ENCODE measurements around the gene C21orf91.

DNA sequence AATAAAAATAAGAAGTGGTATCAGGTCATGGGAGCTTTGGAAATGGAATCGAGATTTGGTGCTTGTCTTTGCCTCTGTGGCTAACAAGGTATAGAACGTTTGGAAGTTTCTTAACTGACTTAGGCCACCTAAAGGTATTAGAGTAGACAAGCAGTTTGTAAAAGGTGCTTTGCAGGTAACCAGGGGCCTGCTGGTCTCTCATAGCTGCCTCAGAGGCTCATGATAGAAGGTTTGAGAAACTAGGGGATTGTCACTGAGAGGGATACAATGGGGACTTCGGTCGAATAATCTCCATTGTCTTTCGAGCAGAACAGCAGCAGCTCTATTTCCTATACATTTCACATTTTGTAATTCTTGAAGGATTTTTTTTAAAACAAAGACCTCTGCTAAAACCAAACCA lies 37.6 kb downstream of the C21orf91 start:
- TF ChIP-seq, protein P1, sequence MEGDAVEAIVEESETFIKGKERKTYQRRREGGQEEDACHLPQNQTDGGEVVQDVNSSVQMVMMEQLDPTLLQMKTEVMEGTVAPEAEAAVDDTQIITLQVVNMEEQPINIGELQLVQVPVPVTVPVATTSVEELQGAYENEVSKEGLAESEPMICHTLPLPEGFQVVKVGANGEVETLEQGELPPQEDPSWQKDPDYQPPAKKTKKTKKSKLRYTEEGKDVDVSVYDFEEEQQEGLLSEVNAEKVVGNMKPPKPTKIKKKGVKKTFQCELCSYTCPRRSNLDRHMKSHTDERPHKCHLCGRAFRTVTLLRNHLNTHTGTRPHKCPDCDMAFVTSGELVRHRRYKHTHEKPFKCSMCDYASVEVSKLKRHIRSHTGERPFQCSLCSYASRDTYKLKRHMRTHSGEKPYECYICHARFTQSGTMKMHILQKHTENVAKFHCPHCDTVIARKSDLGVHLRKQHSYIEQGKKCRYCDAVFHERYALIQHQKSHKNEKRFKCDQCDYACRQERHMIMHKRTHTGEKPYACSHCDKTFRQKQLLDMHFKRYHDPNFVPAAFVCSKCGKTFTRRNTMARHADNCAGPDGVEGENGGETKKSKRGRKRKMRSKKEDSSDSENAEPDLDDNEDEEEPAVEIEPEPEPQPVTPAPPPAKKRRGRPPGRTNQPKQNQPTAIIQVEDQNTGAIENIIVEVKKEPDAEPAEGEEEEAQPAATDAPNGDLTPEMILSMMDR (IDR thresholded peaks at IDR 0.05) = no peak
- TF ChIP-seq EP300 (IDR thresholded peaks at IDR 0.05) = no peak
